WTC11 (cell line): ENCODE measurements around the gene DCHS2. TPM values are rescaled to one million over a fixed set of nuclear protein-coding genes. Genes with fewer than 3 reads are reported as not detected.

Source experiments
- ATAC-seq: fragments of 200-7000 bp; cut with Tn5 transposase; 2 replicates; pipeline ENCODE4 v1.10.0; 2021; ENCODE audit warnings: mild to moderate bottlenecking, moderate library complexity
- CTCF ChIA-PET: fragments of 300-600 bp; sonication (Branson Sonifier 250); formaldehyde crosslinking; loops from one replicate; lab custom pipeline; 2021; ENCODE audit warnings: antibody characterized with exemption; lab: Charles Lee
- POLR2A ChIA-PET: fragments of 350-600 bp; sonication (Branson Sonifier 250); formaldehyde crosslinking; loops from one replicate; lab custom pipeline; 2021; ENCODE audit warnings: antibody characterized with exemption; lab: Charles Lee
- DNase-seq: peaks from one replicate; pipeline ENCODE4 v3.0.0; 2021; ENCODE audit warnings: low spot score
- H3K27ac Mint-ChIP-seq: 2 replicates; pipeline ENCODE4 v1.8.0; 2021; ENCODE audit warnings: mixed read lengths
- H3K27me3 Mint-ChIP-seq: 2 replicates; pipeline ENCODE4 v1.8.0; 2021; ENCODE audit warnings: low read depth, mild to moderate bottlenecking, moderate library complexity, mixed read lengths
- H3K36me3 Mint-ChIP-seq: 2 replicates; pipeline ENCODE4 v1.8.0; 2021; ENCODE audit warnings: mixed read lengths
- H3K4me1 Mint-ChIP-seq: 2 replicates; pipeline ENCODE4 v1.8.0; 2022; ENCODE audit warnings: mixed read lengths
- H3K4me3 Mint-ChIP-seq: 2 replicates; pipeline ENCODE4 v1.8.0; 2021; ENCODE audit warnings: mild to moderate bottlenecking, moderate library complexity, mixed read lengths
- H3K9me3 Mint-ChIP-seq: 2 replicates; pipeline ENCODE4 v1.8.0; 2021; ENCODE audit warnings: mixed read lengths
- CREB1 ChIP-seq: sonication (generic); formaldehyde crosslinking; IDR thresholded peaks from 2 replicates; pipeline ENCODE4 v1.8.0; 2023; ENCODE audit warnings: mild to moderate bottlenecking, missing genetic modification reagents
- CTCF ChIP-seq: fragments of 200-600 bp; IDR thresholded peaks from 2 replicates; pipeline ENCODE4 v1.8.0; 2022; ENCODE audit warnings: antibody characterized with exemption
- E2F1 ChIP-seq: sonication (generic); formaldehyde crosslinking; IDR thresholded peaks from 2 replicates; pipeline ENCODE4 v1.8.0; 2022; ENCODE audit warnings: mild to moderate bottlenecking, missing genetic modification reagents
- ETV6 ChIP-seq: sonication (generic); formaldehyde crosslinking; IDR thresholded peaks from 2 replicates; pipeline ENCODE4 v1.8.1; 2022; ENCODE audit warnings: mild to moderate bottlenecking, missing genetic modification reagents
- FOXP4 ChIP-seq: sonication (generic); formaldehyde crosslinking; IDR thresholded peaks from 2 replicates; pipeline ENCODE4 v1.8.0; 2022; ENCODE audit warnings: mild to moderate bottlenecking, missing genetic modification reagents
- GRHL2 ChIP-seq: fragments of 250-450 bp; sonication (Bioruptor Pico); IDR thresholded peaks from 2 replicates; pipeline ENCODE4 v1.8.0; 2022; ENCODE audit warnings: mild to moderate bottlenecking, moderate library complexity; ENCODE audit not compliant: insufficient replicate concordance, severe bottlenecking
- NFATC4 ChIP-seq: fragments of 250-450 bp; sonication (Bioruptor Pico); IDR thresholded peaks from 2 replicates; pipeline ENCODE4 v1.9.0; 2021; ENCODE audit warnings: mild to moderate bottlenecking
- NR2C2 ChIP-seq: sonication (generic); formaldehyde crosslinking; IDR thresholded peaks from 2 replicates; pipeline ENCODE4 v1.8.0; 2022; ENCODE audit warnings: mild to moderate bottlenecking, missing genetic modification reagents
- SOX15 ChIP-seq: fragments of 250-450 bp; sonication (Bioruptor Pico); IDR thresholded peaks from 2 replicates; pipeline ENCODE4 v1.9.0; 2021; ENCODE audit warnings: mild to moderate bottlenecking
- ZMAT4 ChIP-seq: fragments of 250-450 bp; sonication (Bioruptor Pico); IDR thresholded peaks from 2 replicates; pipeline ENCODE4 v1.9.0; 2021; ENCODE audit warnings: mild to moderate bottlenecking
- ZNF317 ChIP-seq: sonication (generic); formaldehyde crosslinking; IDR thresholded peaks from 2 replicates; pipeline ENCODE4 v1.8.1; 2023; ENCODE audit warnings: low read depth, mild to moderate bottlenecking, moderate library complexity, missing genetic modification reagents, borderline replicate concordance
- total RNA-seq: library from RNA; stranded (reverse); gene quantifications from 3 replicates; pipeline ENCODE4 v1.2.3, GENCODE V29; 2021

The DCHS2 gene
- total RNA-seq, 1 experiment from 2014 or later, result 1.3 TPM

GRCh38 chr4:154354883-154355282, 136.7 kb downstream of the DCHS2 start (continued):
- no peak for TF ChIP-seq FOXP4 (CRISPR knock-in tag)
- TF ChIP-seq CREB1 (CRISPR knock-in tag), result no peak
- TF ChIP-seq, all 79 proteins: peak for 0

- Mint-ChIP-seq H3K9me3 (no peaks in the 10 kb centered on the region), H3K27ac (no peak overlapping the region), H3K4me1 (no peaks in the 10 kb centered on the region), H3K36me3 (no peaks in the 10 kb centered on the region), H3K4me3 (no peak overlapping the region), H3K27me3 (no peaks in the 10 kb centered on the region)
- peak; percentile 78 for ATAC-seq
- ChIA-PET POLR2A (no interaction called here), CTCF (interaction anchor here (1.5 kb wide), 1 partner anchor 40 kb away, joined by 3 read pairs; no protein-coding TSS in a partner anchor)
- DNase-seq, result no peak
- TF ChIP-seq CTCF (peak; percentile 31; the same call in 1 of the 2 replicates), E2F1 (CRISPR knock-in tag) (no peak)
Measured at GRCh38 chr4:154349829-154350228, 141.8 kb downstream of the DCHS2 start.

GRCh38 chr4:154348657-154349056, 142.9 kb downstream of the DCHS2 start:
- ATAC-seq (peak; percentile 44; the same call in 1 of the 2 replicates), DNase-seq (peak; percentile 12)
- H3K27ac Mint-ChIP-seq, result no peak overlapping the region
- H3K36me3 Mint-ChIP-seq, result no peaks in the 10 kb centered on the region
- ChIA-PET CTCF (no interaction called here), POLR2A (no interaction called here)
- no peaks in the 10 kb centered on the region for H3K27me3 Mint-ChIP-seq
- H3K4me1 Mint-ChIP-seq, result no peaks in the 10 kb centered on the region
- no peak overlapping the region for H3K4me3 Mint-ChIP-seq
- no peak for TF ChIP-seq GRHL2 (CRISPR knock-in tag)
- TF ChIP-seq NR2C2, result no peak
- no peaks in the 10 kb centered on the region for H3K9me3 Mint-ChIP-seq

GRCh38 chr4:154345359-154345758, 146.2 kb downstream of the DCHS2 start:
- H3K9me3 Mint-ChIP-seq, result no peaks in the 10 kb centered on the region
- ChIA-PET POLR2A (no interaction called here), CTCF (interaction anchor here (0.7 to 2.5 kb wide), 12 partner anchors 13 to 552 kb away, joined by 3 to 34 read pairs (median 4); no protein-coding TSS in a partner anchor)
- H3K27ac Mint-ChIP-seq, result no peak overlapping the region
- no peak for ATAC-seq
- TF ChIP-seq ETV6 (CRISPR knock-in tag), result no peak
- no peaks in the 10 kb centered on the region for H3K36me3 Mint-ChIP-seq
- no peaks in the 10 kb centered on the region for H3K4me1 Mint-ChIP-seq
- DNase-seq, result no peak
- H3K27me3 Mint-ChIP-seq, result no peaks in the 10 kb centered on the region
- H3K4me3 Mint-ChIP-seq, result no peak overlapping the region

GRCh38 chr4:154344686-154345085, 146.9 kb downstream of the DCHS2 start:
- TF ChIP-seq ZNF317 (CRISPR knock-in tag) (no peak), NFATC4 (CRISPR knock-in tag) (no peak), ZMAT4 (CRISPR knock-in tag) (no peak), SOX15 (CRISPR knock-in tag) (no peak)
- ChIA-PET CTCF (interaction anchor here (0.6 to 2.5 kb wide), 14 partner anchors 8 to 552 kb away, joined by 3 to 34 read pairs (median 4); no protein-coding TSS in a partner anchor), POLR2A (no interaction called here)
- H3K36me3 Mint-ChIP-seq, result no peaks in the 10 kb centered on the region
- H3K27ac Mint-ChIP-seq, result no peak overlapping the region
- ATAC-seq (peak; percentile 99), DNase-seq (peak; percentile 42)
- no peaks in the 10 kb centered on the region for H3K9me3 Mint-ChIP-seq
- H3K4me1 Mint-ChIP-seq, result no peaks in the 10 kb centered on the region
- no peak overlapping the region for H3K4me3 Mint-ChIP-seq
- no peaks in the 10 kb centered on the region for H3K27me3 Mint-ChIP-seq
